ENCODE measurements around the gene CACNG6.

The CACNG6 gene

DNA sequence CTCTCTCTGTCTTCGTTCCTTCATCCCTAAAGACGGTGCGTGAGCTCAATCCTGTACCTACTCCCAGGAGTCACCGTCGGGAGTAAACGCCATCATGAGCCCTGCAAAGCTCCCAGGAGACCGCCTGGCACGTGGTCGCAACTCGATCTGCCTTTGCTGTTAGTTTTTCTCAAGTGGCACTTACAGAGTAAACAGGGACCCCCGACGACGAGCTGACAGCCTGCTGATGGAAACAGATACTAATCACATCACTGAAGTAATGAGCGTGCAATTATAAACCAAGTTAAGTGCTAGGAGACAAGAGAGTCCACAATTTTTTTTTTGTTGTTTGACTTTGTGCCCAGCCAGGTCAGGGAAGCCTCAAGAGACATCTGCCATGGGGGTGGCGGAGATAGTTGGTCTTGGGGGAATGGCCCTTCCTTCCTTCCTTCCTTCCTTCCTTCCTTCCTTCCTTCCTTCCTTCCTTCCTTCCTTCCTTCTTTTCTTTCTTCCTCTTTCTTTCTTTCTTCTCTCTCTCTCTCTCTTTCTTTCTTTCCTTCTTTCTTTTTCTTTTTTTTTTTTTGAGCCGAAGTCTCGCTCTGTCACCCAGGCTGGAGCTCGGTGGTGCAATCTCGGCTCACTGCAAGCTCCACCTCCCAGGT is 23.6 kb downstream of the CACNG6 start:
- TF ChIP-seq ZFX (IDR thresholded peaks at IDR 0.05; ENCODE audit: borderline replicate concordance): no peak
- TF ChIP-seq, protein P1, sequence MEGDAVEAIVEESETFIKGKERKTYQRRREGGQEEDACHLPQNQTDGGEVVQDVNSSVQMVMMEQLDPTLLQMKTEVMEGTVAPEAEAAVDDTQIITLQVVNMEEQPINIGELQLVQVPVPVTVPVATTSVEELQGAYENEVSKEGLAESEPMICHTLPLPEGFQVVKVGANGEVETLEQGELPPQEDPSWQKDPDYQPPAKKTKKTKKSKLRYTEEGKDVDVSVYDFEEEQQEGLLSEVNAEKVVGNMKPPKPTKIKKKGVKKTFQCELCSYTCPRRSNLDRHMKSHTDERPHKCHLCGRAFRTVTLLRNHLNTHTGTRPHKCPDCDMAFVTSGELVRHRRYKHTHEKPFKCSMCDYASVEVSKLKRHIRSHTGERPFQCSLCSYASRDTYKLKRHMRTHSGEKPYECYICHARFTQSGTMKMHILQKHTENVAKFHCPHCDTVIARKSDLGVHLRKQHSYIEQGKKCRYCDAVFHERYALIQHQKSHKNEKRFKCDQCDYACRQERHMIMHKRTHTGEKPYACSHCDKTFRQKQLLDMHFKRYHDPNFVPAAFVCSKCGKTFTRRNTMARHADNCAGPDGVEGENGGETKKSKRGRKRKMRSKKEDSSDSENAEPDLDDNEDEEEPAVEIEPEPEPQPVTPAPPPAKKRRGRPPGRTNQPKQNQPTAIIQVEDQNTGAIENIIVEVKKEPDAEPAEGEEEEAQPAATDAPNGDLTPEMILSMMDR (IDR thresholded peaks at IDR 0.05): no peak
- no peak overlapping the region for H3K27ac ChIP-seq

DNA sequence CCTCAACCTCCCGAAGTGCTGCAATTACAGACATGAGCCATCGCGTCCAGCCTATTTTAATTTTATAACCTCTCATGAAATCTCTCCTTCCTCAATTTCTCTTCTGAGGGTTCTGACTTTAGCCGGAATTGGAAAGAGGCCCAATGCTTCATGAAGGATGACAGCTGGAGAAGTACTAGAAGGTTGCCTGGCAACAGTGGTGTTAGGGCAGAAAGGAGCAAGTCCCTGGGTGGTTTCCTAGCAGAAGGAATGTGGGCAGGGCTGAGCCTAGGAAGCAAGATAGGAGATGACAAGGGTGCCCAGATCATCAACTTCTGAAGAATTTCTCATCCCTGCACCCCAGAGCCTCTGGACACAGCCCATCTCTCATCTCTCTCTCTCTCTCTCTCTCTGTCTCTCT is 25.8 kb downstream of the CACNG6 start:
- no peak for TF ChIP-seq ZFX (IDR thresholded peaks at IDR 0.05; ENCODE audit: borderline replicate concordance)
- TF ChIP-seq, protein P1 (IDR thresholded peaks at IDR 0.05): no peak
- no peak overlapping the region for H3K27ac ChIP-seq

DNA sequence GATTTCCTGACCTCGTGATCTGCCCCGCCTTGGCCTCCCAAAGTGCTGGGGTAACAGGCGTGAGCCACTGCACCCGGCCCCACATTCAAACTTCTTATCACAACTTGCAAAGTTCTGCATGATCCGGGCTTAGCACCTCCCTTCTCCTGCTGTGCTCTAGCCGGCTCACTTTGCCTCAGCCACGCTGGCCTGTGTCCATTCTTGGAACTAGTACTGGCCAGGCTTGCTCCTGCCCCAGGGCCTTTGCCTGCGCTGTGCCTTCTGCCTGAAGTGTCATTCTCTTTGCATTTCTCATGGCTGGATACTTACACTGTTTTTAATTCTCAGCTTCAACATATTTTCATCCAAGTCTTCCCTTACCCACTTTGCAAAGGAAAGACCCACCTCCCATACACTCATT is 29.9 kb downstream of the CACNG6 start:
- H3K27ac ChIP-seq: no peak overlapping the region
- TF ChIP-seq, protein P1 (IDR thresholded peaks at IDR 0.05): no peak
- no peak for TF ChIP-seq ZFX (IDR thresholded peaks at IDR 0.05; ENCODE audit: borderline replicate concordance)

DNA sequence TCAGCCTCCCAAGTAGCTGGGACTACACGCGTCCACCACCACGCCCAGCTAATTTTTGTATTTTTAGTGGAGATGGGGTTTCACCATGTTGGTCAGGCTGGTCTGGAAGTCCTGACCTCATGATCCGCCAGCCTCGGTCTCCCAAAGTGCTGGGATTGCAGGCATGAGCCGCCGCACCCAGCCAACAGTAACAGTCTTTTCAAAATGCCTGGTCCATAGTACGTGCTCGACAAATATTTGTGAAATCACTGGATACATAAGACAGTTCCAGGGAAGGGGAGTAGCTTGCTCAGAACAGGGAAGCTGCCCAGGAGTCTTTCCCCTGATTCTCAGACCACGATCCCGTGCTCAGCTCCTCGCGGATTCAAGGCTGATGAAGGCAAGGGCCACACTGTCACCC is 30.5 kb downstream of the CACNG6 start:
- no peak overlapping the region for H3K27ac ChIP-seq
- no peak for TF ChIP-seq ZFX (IDR thresholded peaks at IDR 0.05; ENCODE audit: borderline replicate concordance)
- TF ChIP-seq, protein P1 (IDR thresholded peaks at IDR 0.05): no peak

DNA sequence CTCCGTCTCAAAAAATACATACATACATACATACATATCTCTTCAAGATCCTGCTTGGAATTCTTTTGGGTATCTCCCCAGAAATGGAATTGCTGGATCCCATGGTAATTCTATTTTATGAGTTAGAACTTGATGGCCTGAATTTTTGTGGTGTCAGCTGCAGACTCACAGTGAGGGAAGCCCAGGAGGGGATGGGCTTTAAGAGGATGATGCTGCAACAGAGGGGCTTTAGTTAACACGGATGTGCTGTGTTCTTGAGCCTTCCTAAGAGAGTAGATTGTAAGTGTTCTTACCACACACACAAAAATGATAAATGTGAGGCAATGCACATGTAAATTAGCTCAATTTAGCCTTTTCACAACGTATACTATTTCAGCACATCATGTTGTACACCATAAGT is 31.8 kb downstream of the CACNG6 start:
- TF ChIP-seq, protein P1 (IDR thresholded peaks at IDR 0.05): no peak
- no peak for TF ChIP-seq ZFX (IDR thresholded peaks at IDR 0.05; ENCODE audit: borderline replicate concordance)
- no peak overlapping the region for H3K27ac ChIP-seq

DNA sequence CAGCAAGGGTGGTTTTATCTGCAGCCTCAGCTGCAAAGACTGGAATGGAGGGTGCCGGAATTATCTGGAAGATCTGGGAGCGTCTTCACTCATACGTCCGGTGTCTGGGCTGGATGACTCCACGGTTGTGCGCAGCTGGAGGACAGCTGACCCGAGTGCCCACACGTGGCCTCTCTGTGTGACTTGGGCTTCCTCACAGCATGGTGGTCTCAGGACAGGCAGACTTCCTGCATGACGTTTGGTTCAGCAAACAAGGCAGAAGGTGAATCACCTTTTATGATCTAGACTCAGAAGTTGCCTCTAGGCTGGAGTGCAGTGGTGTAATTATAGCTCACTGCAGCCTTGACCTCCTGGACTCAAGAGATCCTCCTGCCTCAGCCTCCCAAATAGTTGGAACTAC is 33.2 kb downstream of the CACNG6 start:
- no peak for TF ChIP-seq ZFX (IDR thresholded peaks at IDR 0.05; ENCODE audit: borderline replicate concordance)
- TF ChIP-seq, protein P1 (IDR thresholded peaks at IDR 0.05): no peak

DNA sequence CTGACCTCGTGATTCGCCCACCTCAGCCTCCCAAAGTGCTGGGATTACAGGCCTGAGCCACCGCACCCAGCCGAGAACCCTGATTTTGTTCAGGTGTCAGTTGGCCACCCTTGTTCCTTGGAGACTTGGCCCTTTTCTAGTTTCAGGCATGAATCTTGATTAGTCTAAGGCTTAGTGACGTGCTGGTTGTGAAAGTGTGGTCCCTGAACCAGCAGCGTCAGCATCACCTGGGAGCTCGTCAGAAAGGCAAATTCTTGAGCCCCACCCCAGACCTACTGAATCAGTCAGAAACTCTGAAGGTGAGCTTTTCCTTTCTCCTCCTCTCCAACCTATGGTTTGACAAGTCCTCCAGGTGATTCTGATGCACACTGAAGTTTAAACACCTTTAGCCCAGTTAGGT is 35.2 kb downstream of the CACNG6 start:
- TF ChIP-seq, protein P1 (IDR thresholded peaks at IDR 0.05): no peak
- no peak for TF ChIP-seq ZFX (IDR thresholded peaks at IDR 0.05; ENCODE audit: borderline replicate concordance)
- H3K27ac ChIP-seq: no peak overlapping the region

More for the DNA sequence above, 33.2 kb downstream of the CACNG6 start:
- H3K27ac ChIP-seq: no peak overlapping the region

All from 22Rv1 (cell line).